GM23248 (cell line): Measurements from ENCODE around the gene MAP4K3. TPM values are rescaled to one million over a fixed set of nuclear protein-coding genes. Genes with fewer than 3 reads are reported as not detected.
"Not testable (repeated sequence)": the region's sequence is repeated elsewhere in the genome, so short reads cannot be mapped to it uniquely, and the experiment has no call there.

Experiments used
- DNase-seq: peaks from one replicate; pipeline ENCODE4 v3.0.0-alpha.2; 2015
- H2AFZ ChIP-seq: fragments of 200-600 bp; sonication (generic); 2 replicates; pipeline ENCODE4 v1.6.1; 2016; ENCODE audit warnings: antibody characterized with exemption
- H3F3A ChIP-seq: fragments of 200-600 bp; sonication (generic); 2 replicates; pipeline ENCODE4 v1.6.1; 2016; ENCODE audit warnings: mild to moderate bottlenecking, antibody characterized with exemption, mixed run types; ENCODE audit not compliant: insufficient read depth
- H3K27ac ChIP-seq: fragments of 200-600 bp; sonication (generic); 2 replicates; pipeline ENCODE4 v1.5.1; 2016; ENCODE audit warnings: mild to moderate bottlenecking
- H3K27me3 ChIP-seq: fragments of 200-600 bp; sonication (generic); replicated peaks from 2 replicates; pipeline ENCODE4 v1.6.1; 2016; ENCODE audit warnings: mild to moderate bottlenecking; ENCODE audit not compliant: insufficient read depth
- H3K36me3 ChIP-seq: fragments of 200-600 bp; sonication (generic); 2 replicates; pipeline ENCODE4 v1.6.1; 2016; ENCODE audit warnings: low read depth, mild to moderate bottlenecking
- H3K4me1 ChIP-seq: fragments of 200-600 bp; sonication (generic); 2 replicates; pipeline ENCODE4 v1.6.1; 2016; ENCODE audit warnings: mild to moderate bottlenecking; ENCODE audit not compliant: insufficient read depth
- H3K4me2 ChIP-seq: fragments of 200-600 bp; sonication (generic); one replicate; pipeline ENCODE4 v1.6.1; 2016; ENCODE audit warnings: mild to moderate bottlenecking; ENCODE audit not compliant: unreplicated experiment
- H3K4me3 ChIP-seq: fragments of 200-600 bp; sonication (generic); 2 replicates; pipeline ENCODE4 v1.5.1; 2016; ENCODE audit warnings: mild to moderate bottlenecking
- H3K79me2 ChIP-seq: fragments of 200-600 bp; sonication (generic); 2 replicates; pipeline ENCODE4 v1.6.1; 2016; ENCODE audit warnings: mild to moderate bottlenecking; ENCODE audit not compliant: insufficient read depth
- H3K9ac ChIP-seq: fragments of 200-600 bp; sonication (generic); 2 replicates; pipeline ENCODE4 v1.6.1; 2016; ENCODE audit warnings: mild to moderate bottlenecking
- H3K9me2 ChIP-seq: fragments of 200-600 bp; sonication (generic); 2 replicates; pipeline ENCODE4 v1.6.1; 2016; ENCODE audit warnings: mixed run types, mild to moderate bottlenecking, moderate library complexity; ENCODE audit not compliant: insufficient read depth
- H3K9me3 ChIP-seq: fragments of 200-600 bp; sonication (generic); one replicate; pipeline ENCODE4 v1.6.1; 2017; ENCODE audit warnings: low read depth
- H4K20me1 ChIP-seq: fragments of 200-600 bp; sonication (generic); 2 replicates; pipeline ENCODE4 v1.6.0; 2016; ENCODE audit not compliant: insufficient read depth
- EZH2 ChIP-seq: fragments of 200-600 bp; sonication (generic); IDR thresholded peaks from 2 replicates; pipeline ENCODE4 v1.6.1; 2018; ENCODE audit warnings: antibody characterized with exemption, mild to moderate bottlenecking; ENCODE audit not compliant: insufficient read depth, poor library complexity, severe bottlenecking
- EZH2phosphoT487 ChIP-seq: fragments of 200-600 bp; sonication (generic); IDR thresholded peaks from 2 replicates; pipeline ENCODE4 v1.6.1; 2018; ENCODE audit warnings: antibody characterized with exemption, moderate library complexity, mild to moderate bottlenecking, low read depth; ENCODE audit not compliant: insufficient read depth
- WGBS, 2 experiments: methylation state at CpG; one replicate each; pipeline ENCODE4 v1.1.6; 2015 to 2017; ENCODE audit warnings: low lambda C conversion rate in 2 of 2, low coverage in 1 of 2; ENCODE audit errors: missing lambda C conversion rate in 2 of 2; 5-methylcytosine and 5-hydroxymethylcytosine counted together
- in situ Hi-C: fragments of 300-500 bp; cut with MboI; formaldehyde crosslinking; loops from 2 replicates; pipeline ENCODE4 v1.15.0; 2020
- polyA plus RNA-seq: library from polyadenylated mRNA; unstranded; fragments of >200 nt; fragmentation: Nextera tagmentation; extraction: Ambion mirVana; gene quantifications from 2 replicates; pipeline ENCODE4 v1.2.1, GENCODE V29; 2016
- total RNA-seq: library from RNA; depleted of rRNA; stranded (reverse); fragments of >200 nt; shearing (Covaris generic); gene quantifications from 2 replicates; pipeline ENCODE4 v1.2.3, GENCODE V29; 2014

The MAP4K3 gene
- total and polyA plus RNA-seq, 2 experiments from 2014 or later, result 9.9 to 32.0 TPM

DNA sequence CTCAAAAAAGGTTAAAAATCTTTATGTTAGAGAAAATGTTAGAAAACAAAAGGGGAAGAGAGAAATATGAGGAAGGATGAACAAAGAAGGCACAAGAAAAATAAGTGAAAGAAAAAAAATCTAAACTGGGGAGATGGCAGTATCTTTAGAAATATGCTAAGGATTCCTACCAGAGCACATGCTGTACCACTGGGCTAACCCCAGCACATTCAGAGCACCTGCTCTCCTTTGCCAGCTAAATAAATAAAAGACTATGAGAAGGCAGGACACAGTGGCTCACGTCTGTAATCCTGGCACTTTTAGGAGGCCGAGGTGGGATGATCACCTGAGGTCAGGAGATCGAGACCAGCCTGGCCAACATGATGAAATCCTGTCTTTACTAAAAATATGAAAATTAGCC, 101.2 kb downstream of the MAP4K3 start:
- Histone ChIP-seq H3K36me3 (0 out of 2 replicates have a peak, but pooled peaks cover 8% of the 10 kb centered on the region), H3K4me2 (no peak overlapping the region), H3K79me2 (peaks cover 31% of the 10 kb centered on the region), H4K20me1 (no peaks in the 10 kb centered on the region; the same call in 1 of the 2 replicates), H3K9me2 (no peaks in the 10 kb centered on the region), H3F3A (no peaks in the 10 kb centered on the region), H3K27ac (no peak overlapping the region), H3K27me3 (no peaks in the 10 kb centered on the region), H3K9me3 (no peaks in the 10 kb centered on the region), H3K9ac (no peak overlapping the region), H2AFZ (no peak overlapping the region), H3K4me1 (no peaks in the 10 kb centered on the region), H3K4me3 (no peak overlapping the region)
- no peak for DNase-seq
- TF ChIP-seq EZH2 (no peak), EZH2phosphoT487 (no peak)
- in situ Hi-C loops, result no loop called here
- WGBS, 2 experiments, result 100% methylated on average over 3 of the region's 3 CpGs

GRCh38 chr2:39334978-39335377, 102.1 kb downstream of the MAP4K3 start:
- in situ Hi-C loops, result no loop called here
- no peak for TF ChIP-seq EZH2
- no peak for TF ChIP-seq EZH2phosphoT487
- H3F3A ChIP-seq, result no peaks in the 10 kb centered on the region
- WGBS, 2 experiments, result 96 to 97% methylated on average over 4 of the region's 4 CpGs
- H4K20me1 ChIP-seq, result no peaks in the 10 kb centered on the region; the same call in 1 of the 2 replicates
- no peaks in the 10 kb centered on the region for H3K4me1 ChIP-seq
- H2AFZ ChIP-seq, result no peak overlapping the region
- no peak overlapping the region for H3K27ac ChIP-seq
- no peak for DNase-seq
- H3K27me3 ChIP-seq, result no peaks in the 10 kb centered on the region
- 0 out of 2 replicates have a peak, but pooled peaks cover 8% of the 10 kb centered on the region for H3K36me3 ChIP-seq
- H3K79me2 ChIP-seq, result peaks cover 28% of the 10 kb centered on the region
- no peak overlapping the region for H3K9ac ChIP-seq
- no peak overlapping the region for H3K4me3 ChIP-seq
- H3K4me2 ChIP-seq, result no peak overlapping the region
- no peaks in the 10 kb centered on the region for H3K9me3 ChIP-seq
- H3K9me2 ChIP-seq, result no peaks in the 10 kb centered on the region

- in situ Hi-C loops, result no loop called here
- H3K27me3 ChIP-seq, result no peaks in the 10 kb centered on the region
- TF ChIP-seq EZH2 (no peak), EZH2phosphoT487 (no peak)
- H3K9ac ChIP-seq, result no peak overlapping the region
- no peaks in the 10 kb centered on the region for H3K9me2 ChIP-seq
- H4K20me1 ChIP-seq, result no peaks in the 10 kb centered on the region; the same call in 1 of the 2 replicates
- no peak overlapping the region for H3K4me2 ChIP-seq
- H3K36me3 ChIP-seq, result 0 out of 2 replicates have a peak, but pooled peaks cover 8% of the 10 kb centered on the region
- H2AFZ ChIP-seq, result no peak overlapping the region
- DNase-seq, result no peak
- H3F3A ChIP-seq, result no peaks in the 10 kb centered on the region
- H3K27ac ChIP-seq, result no peak overlapping the region
- peaks cover 24% of the 10 kb centered on the region for H3K79me2 ChIP-seq
- H3K9me3 ChIP-seq, result no peaks in the 10 kb centered on the region
- H3K4me3 ChIP-seq, result no peak overlapping the region
- no peaks in the 10 kb centered on the region for H3K4me1 ChIP-seq
These were observed 102.6 kb downstream of the MAP4K3 start for GRCh38 chr2:39334529-39334928.

- in situ Hi-C loops, result no loop called here
- Histone ChIP-seq H3F3A (no peaks in the 10 kb centered on the region), H3K4me3 (no peak overlapping the region), H4K20me1 (no peaks in the 10 kb centered on the region), H3K9ac (no peak overlapping the region), H3K27me3 (no peaks in the 10 kb centered on the region), H3K27ac (no peak overlapping the region), H3K4me2 (no peak overlapping the region), H2AFZ (no peak overlapping the region), H3K4me1 (no peaks in the 10 kb centered on the region), H3K9me3 (no peaks in the 10 kb centered on the region), H3K79me2 (0 out of 2 replicates have a peak, but pooled peaks cover 7% of the 10 kb centered on the region), H3K9me2 (no peaks in the 10 kb centered on the region), H3K36me3 (peaks cover 32% of the 10 kb centered on the region; the same call in 1 of the 2 replicates)
- TF ChIP-seq EZH2phosphoT487 (no peak), EZH2 (no peak)
- 93 to 99% methylated on average over 5 of the region's 5 CpGs for WGBS, 2 experiments
- DNase-seq, result no peak
These were observed 110.4 kb downstream of the MAP4K3 start for GRCh38 chr2:39326644-39327043.

- DNase-seq, result peak; percentile 29
- Histone ChIP-seq H3K9me2 (no peaks in the 10 kb centered on the region), H3K27me3 (no peaks in the 10 kb centered on the region)
These were observed 111.1 kb downstream of the MAP4K3 start for GRCh38 chr2:39325966-39326365.

GRCh38 chr2:39321056-39322035, 115.7 kb downstream of the MAP4K3 start:
- H3K79me2 ChIP-seq, H3K9me3 ChIP-seq, H3K27me3 ChIP-seq, H3K9ac ChIP-seq, H3F3A ChIP-seq, H3K4me1 ChIP-seq, H3K27ac ChIP-seq, H2AFZ ChIP-seq, H4K20me1 ChIP-seq, in situ Hi-C loops, H3K9me2 ChIP-seq, DNase-seq, H3K4me3 ChIP-seq, H3K4me2 ChIP-seq: not testable (repeated sequence)
- whole genome bisulfite sequencing, 2 experiments, result 89% methylated on average over 15 to 16 of the region's 16 CpGs
- H3K36me3 ChIP-seq, result peaks cover 18% of the 10 kb centered on the region; the same call in 1 of the 2 replicates

More at GRCh38 chr2:39325966-39326365, 111.1 kb downstream of the MAP4K3 start:
- WGBS, 2 experiments, result 95 to 100% methylated on average over 1 of the region's 1 CpG
- H3K79me2 ChIP-seq, result 0 out of 2 replicates have a peak, but pooled peaks cover 7% of the 10 kb centered on the region
- H3K36me3 ChIP-seq, result peaks cover 32% of the 10 kb centered on the region; the same call in 1 of the 2 replicates
- H3F3A ChIP-seq, result no peaks in the 10 kb centered on the region
- H3K4me1 ChIP-seq, result no peaks in the 10 kb centered on the region
- no peaks in the 10 kb centered on the region for H3K9me3 ChIP-seq
- TF ChIP-seq EZH2, result no peak
- TF ChIP-seq EZH2phosphoT487, result no peak
- H3K4me3 ChIP-seq, result no peak overlapping the region
- in situ Hi-C loops, result no loop called here
- H4K20me1 ChIP-seq, result no peaks in the 10 kb centered on the region
- no peak overlapping the region for H3K27ac ChIP-seq
- H3K4me2 ChIP-seq, result no peak overlapping the region
- no peak overlapping the region for H2AFZ ChIP-seq
- H3K9ac ChIP-seq, result no peak overlapping the region
